ENCODE results near the gene EML5.
"Not testable (repeated sequence)": the region's sequence is repeated elsewhere in the genome, so short reads cannot be mapped to it uniquely, and the experiment has no call there.

The EML5 gene

GRCh38 chr14:88792473-88793258 lies at the start of gene EML5:
TSS of gene EML5 (minus strand) at chr14:88792953. CDS start at chr14:88792503, 450 bp downstream.
- DNase-seq: peak; percentile 74 to 79

DNA sequence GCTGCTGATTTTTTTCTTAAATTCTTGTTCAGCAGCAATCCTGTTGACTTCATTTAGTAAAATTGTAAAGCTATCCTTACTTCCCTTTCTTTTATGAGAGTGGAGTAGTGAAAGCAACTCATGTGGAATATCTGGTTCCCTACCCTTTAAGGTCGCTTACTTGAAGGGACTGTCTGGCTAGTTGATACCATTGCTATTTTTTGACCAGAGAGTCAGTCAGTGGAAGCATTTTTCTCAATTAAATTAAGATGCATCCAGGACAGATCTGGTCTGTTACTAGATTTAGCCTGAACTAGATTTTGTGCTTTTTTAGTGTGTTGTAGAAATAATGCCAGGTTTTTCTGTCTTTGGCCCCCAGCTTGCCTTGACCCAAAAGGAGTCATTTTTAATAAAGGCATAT lies 49.7 kb upstream of the EML5 start:
- no peak for DNase-seq

DNA sequence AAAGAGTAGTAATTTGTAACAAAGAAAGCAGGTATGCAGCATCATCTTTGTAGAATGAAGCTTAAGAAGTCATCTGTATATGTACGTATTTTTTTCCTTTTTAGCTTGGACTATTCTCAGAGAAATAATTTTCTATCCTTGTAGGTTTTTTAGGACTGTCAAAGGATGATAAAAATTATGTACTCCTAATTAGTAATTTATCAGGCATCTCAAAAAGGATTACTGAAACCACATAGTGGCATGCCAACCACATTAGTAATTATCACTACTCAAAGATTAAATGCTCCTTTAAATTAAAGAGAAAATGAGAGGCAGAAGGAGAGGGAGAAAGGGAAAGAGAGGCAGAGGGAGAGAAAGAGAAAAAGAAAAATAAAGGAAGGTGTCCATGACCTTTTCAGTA lies 49.0 kb upstream of the EML5 start:
- no peak for DNase-seq

GRCh38 chr14:88840926-88841325 lies 48.2 kb upstream of the EML5 start:
- DNase-seq: no peak

- no peak for DNase-seq
Measured at GRCh38 chr14:88838015-88838414, 45.3 kb upstream of the EML5 start.

DNA sequence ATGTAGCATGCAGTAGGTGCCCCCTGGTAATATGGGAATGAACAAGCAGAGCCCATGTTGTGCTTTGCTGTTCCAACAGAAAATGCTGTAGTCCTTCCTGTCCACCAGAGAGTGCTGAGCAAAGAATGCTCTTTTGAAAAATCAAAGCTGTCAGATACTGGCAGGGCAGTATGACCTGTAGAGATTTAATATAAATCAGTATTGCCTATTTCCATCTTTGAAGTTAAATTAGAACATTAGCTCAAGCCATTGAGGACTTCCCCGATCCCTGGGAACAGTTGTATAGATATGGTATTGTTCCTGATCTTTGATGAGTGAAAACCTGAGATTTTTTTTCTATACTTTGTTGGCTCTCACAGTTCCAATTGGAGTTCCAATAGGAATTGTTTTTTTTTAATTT lies 44.7 kb upstream of the EML5 start:
- no peak for DNase-seq

DNA sequence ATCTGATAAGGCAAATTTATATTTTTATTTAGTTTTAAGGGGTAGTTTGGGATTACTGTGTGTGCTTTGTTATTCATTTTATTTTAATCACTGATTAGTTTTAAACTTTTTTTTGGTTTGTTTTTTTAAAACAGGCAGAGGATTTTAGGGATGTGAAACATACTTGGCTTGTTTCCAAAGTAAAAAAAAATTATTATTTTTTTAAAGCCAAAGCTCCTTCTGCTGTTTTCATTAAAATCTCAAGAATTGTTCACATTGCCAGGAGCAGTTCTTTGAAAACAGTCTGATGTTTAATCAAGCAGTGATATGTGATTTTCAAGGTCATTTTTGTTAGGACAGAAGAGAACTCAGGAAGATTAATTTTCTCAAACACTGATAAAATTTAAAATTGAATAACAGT lies 42.9 kb upstream of the EML5 start:
- no peak for DNase-seq

DNA sequence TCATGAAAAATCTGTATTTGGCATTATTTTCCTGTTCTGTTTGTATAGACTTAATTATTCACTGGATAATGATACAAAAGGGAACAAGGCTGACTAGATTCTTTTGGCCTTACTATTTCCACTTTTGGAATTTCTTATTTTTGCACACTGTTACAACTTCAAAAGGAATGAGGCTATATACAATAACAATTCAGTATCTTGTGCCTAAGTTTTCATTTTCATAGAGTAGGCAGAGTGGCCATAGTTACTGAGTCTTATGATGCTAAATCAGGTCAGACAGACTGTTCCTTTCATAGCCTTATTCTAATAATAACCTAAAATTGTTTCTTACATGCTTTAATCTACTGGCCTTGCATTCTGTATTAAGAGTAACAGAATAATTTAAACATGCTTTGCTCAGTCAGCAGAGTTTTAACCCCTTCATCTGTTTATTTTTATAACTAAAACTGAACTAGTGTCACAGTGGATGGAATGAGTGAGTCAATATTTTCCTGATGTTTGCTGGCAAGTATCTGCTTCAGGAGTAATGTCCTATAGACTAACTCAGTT lies 42.2 kb upstream of the EML5 start:
- no peak for DNase-seq

DNA sequence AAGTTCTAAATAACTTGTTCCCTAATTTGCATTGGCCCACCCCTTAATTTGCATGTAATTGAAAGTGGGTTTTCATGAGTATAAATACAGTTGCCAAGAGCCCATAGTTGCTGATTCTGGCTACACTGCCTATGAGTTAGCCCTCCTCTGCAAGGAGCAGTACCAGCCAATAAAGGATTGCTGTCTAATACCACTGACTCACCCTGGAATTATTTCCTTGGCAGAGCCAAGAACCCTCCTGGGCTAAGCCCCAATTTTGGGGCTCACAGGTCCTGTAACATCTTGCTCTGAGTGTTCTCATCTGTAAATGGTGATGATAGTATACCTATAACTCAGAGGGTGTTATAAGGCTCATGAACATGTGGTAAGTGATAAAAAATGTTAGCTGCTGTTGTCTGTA lies 38.5 kb upstream of the EML5 start:
- DNase-seq: no peak

GRCh38 chr14:88829685-88830302 lies 37.0 kb upstream of the EML5 start:
- DNase-seq: no peak

DNA sequence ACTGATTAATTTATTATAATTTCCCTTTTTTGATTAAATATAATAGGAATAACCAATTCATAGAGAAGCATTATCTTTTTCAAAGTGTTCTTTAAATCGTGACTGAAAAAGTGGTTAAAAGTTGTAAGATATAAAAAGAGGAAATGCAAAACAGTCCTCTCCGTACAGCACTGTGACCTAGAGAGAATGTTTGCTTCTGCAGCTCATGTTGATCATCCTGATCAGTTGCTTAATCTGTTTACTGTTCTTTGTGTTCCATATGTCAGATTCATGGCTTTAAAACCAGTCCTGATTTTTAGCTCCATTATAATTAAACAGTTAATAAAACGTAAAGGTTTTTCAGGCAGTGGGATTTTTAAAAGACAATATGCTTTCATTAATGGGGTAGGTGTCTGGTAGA lies 36.4 kb upstream of the EML5 start:
- no peak for DNase-seq

GRCh38 chr14:88825503-88825902 lies 32.8 kb upstream of the EML5 start:
- peak in 1 of 2 donors; percentile 60 for DNase-seq

DNA sequence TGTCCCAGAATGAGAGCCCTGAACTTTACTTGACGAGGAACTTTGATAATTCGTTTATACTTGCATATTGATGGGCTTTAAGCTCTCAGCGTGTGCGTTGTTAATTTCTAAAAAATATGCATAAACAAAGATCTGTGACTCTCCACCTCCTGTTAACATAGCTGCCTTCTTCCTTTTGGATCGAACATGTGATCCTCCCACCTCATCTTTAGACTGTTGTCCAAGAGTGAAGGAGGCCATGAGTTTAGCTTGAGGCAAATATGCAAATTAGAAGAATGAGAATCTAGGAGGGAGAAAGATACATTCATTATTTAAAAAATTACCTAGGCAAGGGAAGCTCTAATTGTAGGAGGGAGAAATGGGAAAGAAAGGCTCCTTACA lies 32.3 kb upstream of the EML5 start:
- no peak for DNase-seq

GRCh38 chr14:88824314-88825077 lies 31.7 kb upstream of the EML5 start, which contains the start of gene TTC8:
TSS of gene TTC8 (plus strand) at chr14:88824651. CDS start at chr14:88824708, 57 bp downstream.
- peak; percentile 79 to 81 for DNase-seq

DNA sequence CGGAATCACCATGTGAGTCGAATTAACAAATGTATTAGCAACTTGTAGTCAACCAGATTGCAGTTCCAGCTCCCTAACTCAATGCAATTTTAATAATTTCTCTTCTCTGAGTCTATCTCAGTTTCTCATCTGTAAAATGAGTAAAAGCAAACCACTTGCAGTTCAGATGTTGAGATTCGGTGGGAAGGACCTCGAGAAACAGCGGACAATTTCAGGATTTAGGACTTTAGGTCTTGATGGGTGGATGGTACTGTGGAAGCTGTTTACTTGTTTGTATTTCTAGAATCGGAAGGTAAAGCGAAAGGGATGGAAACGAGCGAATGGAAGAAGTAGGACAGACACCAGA lies 31.2 kb upstream of the EML5 start:
- DNase-seq: no peak

DNA sequence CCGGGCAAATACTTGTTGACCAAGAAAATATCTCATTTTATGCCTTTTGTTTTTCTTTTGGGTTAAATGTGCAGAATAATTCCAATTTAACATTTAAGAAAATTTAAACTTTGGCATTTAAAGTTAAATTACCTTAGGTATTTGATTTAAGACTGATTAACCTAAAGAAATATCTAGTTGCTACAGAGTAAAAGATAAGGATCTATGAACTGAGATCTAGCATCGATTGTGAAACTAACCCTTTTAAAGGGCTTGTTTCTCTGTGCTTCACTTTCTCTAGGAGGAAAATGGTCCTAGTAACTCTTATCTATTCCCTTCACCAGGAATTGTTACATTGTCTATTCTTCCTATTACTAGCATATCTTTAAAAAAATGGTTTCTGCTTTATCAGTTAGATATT lies 29.1 kb upstream of the EML5 start:
- no peak for DNase-seq

DNA sequence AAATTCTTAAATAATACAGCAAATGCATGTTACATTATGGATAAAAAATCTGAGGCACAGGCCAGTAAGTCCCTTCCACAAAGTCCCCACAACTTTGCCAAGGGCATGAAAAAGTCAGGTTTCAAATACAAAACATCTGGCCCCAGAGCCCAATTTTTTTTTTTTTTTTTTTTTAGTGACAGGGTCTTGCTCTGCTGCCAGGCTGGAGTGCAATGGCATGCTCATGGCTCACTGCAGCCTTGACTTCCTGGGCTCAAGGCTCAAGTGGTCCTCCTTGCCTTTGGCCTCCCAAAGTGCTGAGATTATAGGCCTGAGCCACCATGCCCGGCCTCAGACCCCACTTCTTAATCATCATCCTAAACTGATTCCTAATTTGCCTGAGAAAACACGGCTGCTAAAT lies 28.6 kb upstream of the EML5 start:
- DNase-seq: no peak

DNA sequence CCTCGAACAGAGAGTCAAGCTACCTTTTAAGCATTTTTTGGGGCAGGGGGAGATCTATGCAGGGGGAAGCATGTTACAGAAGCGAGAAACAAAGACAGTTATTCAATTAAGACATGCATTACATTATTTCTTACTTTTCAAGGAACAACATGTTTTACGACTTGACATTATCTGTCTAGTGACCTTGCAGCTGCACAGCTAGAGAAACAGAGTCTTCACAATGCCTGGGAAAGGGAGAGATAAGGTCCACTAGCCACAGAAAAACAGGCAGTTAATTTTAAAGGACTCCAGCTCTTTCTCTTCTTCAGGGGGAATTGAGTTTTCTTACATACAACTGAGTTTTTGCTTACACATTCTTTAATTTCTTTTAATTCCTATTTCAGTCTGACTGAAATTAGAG lies 26.9 kb upstream of the EML5 start:
- not testable (repeated sequence) for DNase-seq

- DNase-seq: no peak
Measured at GRCh38 chr14:88818018-88818417, 25.3 kb upstream of the EML5 start.

GRCh38 chr14:88815980-88816379 lies 23.2 kb upstream of the EML5 start:
- no peak for DNase-seq

GRCh38 chr14:88808359-88808758 lies 15.6 kb upstream of the EML5 start:
- DNase-seq: no peak

GRCh38 chr14:88804477-88804876 lies 11.7 kb upstream of the EML5 start:
- DNase-seq: no peak

- no peak for DNase-seq
Measured at GRCh38 chr14:88804035-88804434, 11.3 kb upstream of the EML5 start.

DNA sequence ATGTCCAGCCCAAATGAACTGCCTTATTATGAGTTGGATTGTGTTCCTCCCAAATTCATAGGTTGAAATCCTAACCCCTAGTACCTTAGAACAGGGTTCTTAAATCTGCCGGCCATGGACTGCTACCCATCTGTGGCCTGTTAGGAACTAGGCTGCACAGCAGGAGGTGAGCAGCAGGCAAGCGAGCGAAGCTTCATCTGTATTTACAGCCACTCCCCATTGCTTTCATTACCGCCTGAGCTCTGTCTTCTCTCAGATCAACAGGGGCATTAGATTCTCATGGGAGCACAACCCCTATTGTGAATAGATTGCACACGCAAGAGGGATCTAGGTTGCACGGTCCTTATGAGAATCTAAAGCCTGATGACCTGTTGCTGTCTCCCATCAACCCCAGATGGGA lies 9.8 kb upstream of the EML5 start:
- DNase-seq: no peak
